Body of pancreas (tissue), 4 donors: Measurements from ENCODE around the gene CD151. TPM values are rescaled to one million over a fixed set of nuclear protein-coding genes. Genes with fewer than 3 reads are reported as not detected.

Experiments
- ATAC-seq: fragments of 150-250 bp; one replicate; pipeline ENCODE4 v1.9.1; 2016
- DNase-seq, 4 donors: peaks; one replicate each; pipeline ENCODE4 v3.0.0-alpha.2; 2019
- H3K27ac ChIP-seq, 4 donors: fragments of 200-600 bp; sonication (generic); 1 replicate in 3 of 4; 2 replicates in 1 of 4; pipeline versions ENCODE4 v1.5.1 to v1.6.1; 2016 to 2019; ENCODE audit warnings: mild to moderate bottlenecking in 1 of 4, mixed read lengths in 1 of 4, moderate library complexity in 1 of 4
- H3K27me3 ChIP-seq, 2 donors: fragments of 200-600 bp; sonication (generic); one replicate each; pipeline ENCODE4 v1.6.0; 2016; ENCODE audit warnings: mild to moderate bottlenecking in 1 of 2
- H3K36me3 ChIP-seq, 2 donors: fragments of 200-600 bp; sonication (generic); replicated peaks in 1 of 2; 2 replicates each; pipeline ENCODE4 v1.5.1; 2016; ENCODE audit warnings: low read depth in 2 of 2; ENCODE audit not compliant: insufficient read depth in 1 of 2
- H3K4me1 ChIP-seq: fragments of 200-600 bp; sonication (generic); one replicate; pipeline ENCODE4 v1.6.0; 2016
- H3K4me3 ChIP-seq, 2 donors: fragments of 200-600 bp; sonication (generic); 1 replicate in 1 of 2; 2 replicates in 1 of 2; pipeline ENCODE4 v1.5.1; 2016 to 2019
- H3K9me3 ChIP-seq, 3 donors: fragments of 200-600 bp; sonication (generic); 1 replicate in 2 of 3; 2 replicates in 1 of 3; pipeline ENCODE4 v1.5.1; 2016
- CTCF ChIP-seq, 7 experiments: fragments of 450-650 bp in 4 of 7; fragments of 200-600 bp in 3 of 7; sonication (generic) in 3 of 7; IDR thresholded peaks; one replicate each; pipeline ENCODE4 v1.5.1; 2016 to 2019; ENCODE audit warnings: antibody characterized with exemption in 7 of 7
- POLR2A ChIP-seq, 3 donors: fragments of 450-650 bp; IDR thresholded peaks; one replicate each; pipeline ENCODE4 v1.6.1; 2016; ENCODE audit warnings: antibody characterized with exemption in 3 of 3, mild to moderate bottlenecking in 2 of 3
- WGBS, 2 donors: methylation state at CpG; one replicate each; pipeline ENCODE4 v1.1.5; 2017; 5-methylcytosine and 5-hydroxymethylcytosine counted together
- intact Hi-C: fragments of 100-400 bp; cut with DNase I; formaldehyde crosslinking; loops from one replicate; pipeline ENCODE4 v1.15.1; 2023
- total RNA-seq, 2 donors: library from RNA; depleted of rRNA; stranded (reverse); fragments of >200 nt; gene quantifications; one replicate each; pipeline ENCODE4 v1.1.0, GENCODE V29; 2016

CD151 gene
- total RNA-seq, 2 donors from 2014 or later = 152 to 282 TPM

GRCh38 chr11:825366-826226 is 7.2 kb upstream of the CD151 start:
- 16 to 25% methylated on average over 6 to 12 of the region's 12 CpGs for WGBS, 2 donors
- no peak for ATAC-seq
- intact Hi-C loops = no loop called here
- peaks cover 99% of the 10 kb centered on the region for H3K4me1 ChIP-seq
- H3K4me3 ChIP-seq = no peak overlapping the region
- peaks cover 0 to 2% of the 10 kb centered on the region in 2 donors for H3K36me3 ChIP-seq
- H3K9me3 ChIP-seq = no peaks in the 10 kb centered on the region
- TF ChIP-seq CTCF (IDR thresholded peaks at IDR 0.05) (no peak), POLR2A (IDR thresholded peaks at IDR 0.05) (peak in 2 of 3 donors; percentile 12 to 40)
- DNase-seq = peak; percentile 67 to 88 (median 86)
- peak overlapping the region; percentile 92 to 100 (median 95) for H3K27ac ChIP-seq
- H3K27me3 ChIP-seq = no peaks in the 10 kb centered on the region

- intact Hi-C loops = no loop called here
- H3K4me1 ChIP-seq = peaks cover 97% of the 10 kb centered on the region
- H3K9me3 ChIP-seq = no peaks in the 10 kb centered on the region
- peak overlapping the region; percentile 92 to 100 (median 95) for H3K27ac ChIP-seq
- H3K36me3 ChIP-seq = peaks cover 0 to 2% of the 10 kb centered on the region in 2 donors
- no peak for ATAC-seq
- H3K27me3 ChIP-seq = no peaks in the 10 kb centered on the region
- no peak overlapping the region for H3K4me3 ChIP-seq
- 16 to 18% methylated on average over 4 to 9 of the region's 9 CpGs for WGBS, 2 donors
- TF ChIP-seq CTCF (IDR thresholded peaks at IDR 0.05) (no peak), POLR2A (IDR thresholded peaks at IDR 0.05) (no peak)
- DNase-seq = no peak
These were observed 6.5 kb upstream of the CD151 start for GRCh38 chr11:826227-826621.

DNA sequence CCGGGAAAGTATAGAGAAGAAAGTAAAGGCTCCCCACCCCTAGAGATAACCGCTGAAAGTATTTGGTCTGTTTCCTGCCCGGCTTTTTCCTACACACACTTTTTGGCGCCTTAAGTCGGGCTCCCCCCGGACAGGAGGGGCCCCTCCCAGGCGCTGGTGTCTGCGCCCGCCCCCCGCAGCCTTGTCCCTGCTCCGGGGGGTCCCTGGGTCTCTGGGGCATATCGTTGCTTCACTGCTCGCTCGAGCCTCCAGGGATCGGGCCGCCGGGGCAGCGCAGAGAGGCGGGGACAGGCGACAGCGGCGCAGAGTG is 6.0 kb upstream of the CD151 start:
- H3K36me3 ChIP-seq = peaks cover 0 to 2% of the 10 kb centered on the region in 2 donors
- no peaks in the 10 kb centered on the region for H3K9me3 ChIP-seq
- H3K27ac ChIP-seq = peak overlapping the region; percentile 92 to 100 (median 95)
- H3K4me3 ChIP-seq = peak overlapping the region; percentile 36 to 42
- intact Hi-C loops = no loop called here
- peaks cover 97% of the 10 kb centered on the region for H3K4me1 ChIP-seq
- ATAC-seq = peak; percentile 2
- no peaks in the 10 kb centered on the region for H3K27me3 ChIP-seq
- DNase-seq = no peak
- 0% methylated on average over 10 to 22 of the region's 22 CpGs for WGBS, 2 donors
- TF ChIP-seq CTCF (IDR thresholded peaks at IDR 0.05) (no peak), POLR2A (IDR thresholded peaks at IDR 0.05) (no peak)

DNA sequence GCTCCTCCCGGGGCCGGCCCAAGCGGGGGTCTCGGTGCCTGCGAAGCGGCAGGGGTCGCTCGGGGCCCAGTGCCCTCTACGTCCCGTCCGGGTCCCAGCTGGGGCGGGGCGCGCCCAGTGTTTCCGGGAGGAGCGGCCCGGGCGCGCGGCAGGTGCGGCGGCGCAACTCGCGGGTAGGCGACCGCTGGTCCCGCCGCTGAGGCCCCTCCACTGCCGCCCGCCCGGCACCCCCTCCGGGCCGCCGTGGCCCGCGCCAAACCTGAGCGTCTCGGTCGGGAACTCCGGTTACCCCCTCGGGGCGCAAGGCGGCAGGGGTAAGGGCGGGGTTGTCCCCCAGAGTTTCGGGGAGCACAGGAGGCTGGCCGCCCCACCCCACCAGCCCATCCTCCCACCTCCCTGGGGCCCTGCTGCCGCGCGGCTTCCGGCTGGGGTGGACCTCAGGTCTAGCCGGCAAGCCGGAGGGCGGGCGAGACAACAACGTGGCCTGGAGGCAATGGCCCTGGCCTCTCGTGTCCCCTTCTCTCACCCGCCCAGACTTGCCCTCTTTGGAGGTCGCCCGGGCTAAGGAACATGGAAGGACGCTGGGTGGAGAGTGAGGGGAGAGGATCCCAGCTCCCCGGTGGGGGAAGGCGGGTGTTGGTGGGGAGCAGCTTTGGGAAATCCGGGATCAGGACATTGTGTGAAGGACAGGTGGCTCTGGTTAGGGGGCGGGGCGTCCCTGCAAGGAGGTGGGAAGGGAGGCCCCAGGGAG is 5.4 kb upstream of the CD151 start:
- Histone ChIP-seq H3K4me3 (peak overlapping the region; percentile 36 to 42), H3K36me3 (peaks cover 0 to 2% of the 10 kb centered on the region in 2 donors), H3K9me3 (no peaks in the 10 kb centered on the region), H3K27me3 (no peaks in the 10 kb centered on the region), H3K4me1 (peaks cover 97% of the 10 kb centered on the region), H3K27ac (peak overlapping the region; percentile 92 to 100 (median 95))
- peak; percentile 45 for ATAC-seq
- DNase-seq = peak; percentile 81 to 91 (median 90)
- intact Hi-C loops = no loop called here
- TF ChIP-seq CTCF (IDR thresholded peaks at IDR 0.05) (peak in 1 of 7 experiments; percentile 1), POLR2A (IDR thresholded peaks at IDR 0.05) (peak; percentile 57 to 86 (median 67))
- 4 to 7% methylated on average over 10 to 29 of the region's 66 CpGs for whole genome bisulfite sequencing, 2 donors
